Liver (tissue), 9 donors: ENCODE results near the gene HNRNPH3. TPM values are rescaled to one million over a fixed set of nuclear protein-coding genes. Genes with fewer than 3 reads are reported as not detected.

ENCODE experiments used
- DNase-seq: peaks from one replicate; pipeline ENCODE4 v3.0.0-alpha.2; 2017; ENCODE audit warnings: low spot score
- H3K27ac ChIP-seq, 2 donors: one replicate each; pipeline ENCODE4 v1.7.0; 2013; ENCODE audit warnings: inconsistent platforms in 2 of 2, low read length in 2 of 2, control low read depth in 1 of 2, low read depth in 1 of 2, mild to moderate bottlenecking in 1 of 2
- H3K27me3 ChIP-seq, 4 donors: one replicate each; pipeline versions ENCODE4 v1.6.1 to v1.7.0; 2013; ENCODE audit warnings: low read length in 3 of 4, inconsistent platforms in 1 of 4, mild to moderate bottlenecking in 1 of 4, moderate library complexity in 1 of 4; ENCODE audit not compliant: control insufficient read depth in 4 of 4, insufficient read depth in 4 of 4
- H3K36me3 ChIP-seq, 4 donors: one replicate each; pipeline versions ENCODE4 v1.6.1 to v1.7.0; 2013; ENCODE audit warnings: low read length in 3 of 4, mild to moderate bottlenecking in 3 of 4, low read depth in 1 of 4, moderate library complexity in 1 of 4; ENCODE audit not compliant: control insufficient read depth in 4 of 4, insufficient read depth in 3 of 4
- H3K4me1 ChIP-seq, 4 donors: one replicate each; pipeline versions ENCODE4 v1.6.1 to v1.7.0; 2013; ENCODE audit warnings: low read length in 3 of 4, mild to moderate bottlenecking in 3 of 4, moderate library complexity in 1 of 4; ENCODE audit not compliant: control insufficient read depth in 4 of 4, insufficient read depth in 4 of 4
- H3K4me3 ChIP-seq, 3 donors: one replicate each; pipeline versions ENCODE4 v1.6.1 to v1.7.0; 2013; ENCODE audit warnings: low read length in 3 of 3, control low read depth in 1 of 3, low read depth in 1 of 3, mild to moderate bottlenecking in 1 of 3
- H3K9ac ChIP-seq, 2 donors: one replicate each; pipeline ENCODE4 v1.7.0; 2013; ENCODE audit warnings: low read length in 2 of 2, mild to moderate bottlenecking in 2 of 2, moderate library complexity in 2 of 2, control low read depth in 1 of 2, low read depth in 1 of 2
- H3K9me3 ChIP-seq, 4 donors: one replicate each; pipeline versions ENCODE4 v1.6.1 to v1.7.0; 2013; ENCODE audit warnings: low read length in 3 of 4; ENCODE audit not compliant: control insufficient read depth in 4 of 4
- ATF3 ChIP-seq: IDR thresholded peaks from 2 replicates; pipeline ENCODE4 v1.6.1; 2016; ENCODE audit warnings: antibody characterized with exemption
- CTCF ChIP-seq: fragments of 150-350 bp; IDR thresholded peaks from 2 replicates; pipeline ENCODE4 v1.5.1; 2017; ENCODE audit warnings: improper control_type of control experiment, low read depth, low read length; ENCODE audit not compliant: missing input control
- EGR1 ChIP-seq, 2 donors: IDR thresholded peaks; 2 replicates each; pipeline ENCODE4 v1.6.1; 2016 to 2018; ENCODE audit warnings: antibody characterized with exemption in 2 of 2, low read depth in 2 of 2
- FOXA1 ChIP-seq: IDR thresholded peaks from 2 replicates; pipeline ENCODE4 v1.6.1; 2016; ENCODE audit warnings: antibody characterized with exemption
- FOXA2 ChIP-seq: IDR thresholded peaks from 2 replicates; pipeline ENCODE4 v1.6.1; 2016; ENCODE audit warnings: antibody characterized with exemption
- GABPA ChIP-seq, 2 donors: IDR thresholded peaks in 1 of 2; conservative IDR thresholded peaks in 1 of 2; 2 replicates each; pipeline ENCODE4 v1.6.1; 2016; ENCODE audit warnings: antibody characterized with exemption in 2 of 2, mild to moderate bottlenecking in 1 of 2, moderate library complexity in 1 of 2
- HNF4A ChIP-seq, 2 donors: conservative IDR thresholded peaks; 2 replicates each; pipeline ENCODE4 v1.6.1; 2016; ENCODE audit warnings: antibody characterized with exemption in 2 of 2, mild to moderate bottlenecking in 2 of 2
- HNF4G ChIP-seq: IDR thresholded peaks from 2 replicates; pipeline ENCODE4 v1.6.1; 2016; ENCODE audit warnings: antibody characterized with exemption
- JUND ChIP-seq, 2 donors: IDR thresholded peaks; 2 replicates each; pipeline ENCODE4 v1.6.1; 2016; ENCODE audit warnings: antibody characterized with exemption in 2 of 2
- MAX ChIP-seq: IDR thresholded peaks from 2 replicates; pipeline ENCODE4 v1.6.1; 2016; ENCODE audit warnings: antibody characterized with exemption
- NR2F2 ChIP-seq: IDR thresholded peaks from 2 replicates; pipeline ENCODE4 v1.6.1; 2016; ENCODE audit warnings: antibody characterized with exemption
- RAD21 ChIP-seq, 2 donors: IDR thresholded peaks; 2 replicates each; pipeline ENCODE4 v1.6.1; 2016; ENCODE audit warnings: antibody characterized with exemption in 2 of 2, mild to moderate bottlenecking in 2 of 2
- REST ChIP-seq: IDR thresholded peaks from 2 replicates; pipeline ENCODE4 v1.6.1; 2016; ENCODE audit warnings: antibody characterized with exemption, mild to moderate bottlenecking
- RXRA ChIP-seq, 2 donors: IDR thresholded peaks; 2 replicates each; pipeline ENCODE4 v1.6.1; 2017 to 2018; ENCODE audit warnings: antibody characterized with exemption in 2 of 2, mild to moderate bottlenecking in 1 of 2
- SP1 ChIP-seq: IDR thresholded peaks from 2 replicates; pipeline ENCODE4 v1.6.1; 2018; ENCODE audit warnings: antibody characterized with exemption, mild to moderate bottlenecking
- TAF1 ChIP-seq: conservative IDR thresholded peaks from 2 replicates; pipeline ENCODE4 v1.6.1; 2016; ENCODE audit warnings: antibody characterized with exemption, mild to moderate bottlenecking
- YY1 ChIP-seq: IDR thresholded peaks from 2 replicates; pipeline ENCODE4 v1.6.1; 2016; ENCODE audit warnings: antibody characterized with exemption, mild to moderate bottlenecking
- ZBTB33 ChIP-seq: IDR thresholded peaks from 2 replicates; pipeline ENCODE4 v1.6.1; 2016; ENCODE audit warnings: antibody characterized with exemption
- WGBS: extraction: QIAGEN DNeasy Blood & Tissue Kit; methylation state at CpG from one replicate; pipeline ENCODE4 v1.1.7; 2013; 5-methylcytosine and 5-hydroxymethylcytosine counted together
- polyA plus RNA-seq, 2 donors: library from polyadenylated mRNA; stranded (reverse) in 1 of 2; unstranded in 1 of 2; fragments of 200-250 nt in 1 of 2; fragments of >200 nt in 1 of 2; fragmentation: Nextera tagmentation in 1 of 2; extraction: Ambion mirVana in 1 of 2; gene quantifications; one replicate each; pipeline versions ENCODE4 v1.2.1 to v1.2.3, GENCODE V29; 2013 to 2015
- total RNA-seq, 2 donors: library from RNA; depleted of rRNA; stranded (reverse); fragments of >200 nt; gene quantifications; one replicate each; pipeline ENCODE4 v1.2.3, GENCODE V29; 2014
- donor health status: healthy.
- donor health status: healthy.
- donor health status: healthy.
- donor health status: healthy.
- donor health status: healthy.

Gene HNRNPH3
- total and polyA plus RNA-seq, 4 donors, result 18.2 to 38.4 (median 28.6) TPM

GRCh38 chr10:68303849-68304412 is 27.9 kb upstream of the HNRNPH3 start:
- Histone ChIP-seq H3K4me1 (peaks cover 8 to 40% (median 28%) of the 10 kb centered on the region in 4 donors), H3K4me3 (peak overlapping the region in 2 of 3 donors; percentile 18 to 32), H3K9ac (peak overlapping the region in 1 of 2 donors; percentile 42), H3K9me3 (no peaks in the 10 kb centered on the region), H3K36me3 (peaks cover 0 to 3% (median 0%) of the 10 kb centered on the region in 4 donors), H3K27ac (peak overlapping the region; percentile 22 to 65), H3K27me3 (no peaks in the 10 kb centered on the region)
- TF ChIP-seq NR2F2, result peak; percentile 89
- TF ChIP-seq RAD21 (IDR thresholded peaks at IDR 0.05), result peak; percentile 36 to 55
- TF ChIP-seq CTCF, result no peak
- TF ChIP-seq RXRA (IDR thresholded peaks at IDR 0.05), result peak; percentile 92 to 95
- TF ChIP-seq HNF4G, result peak; percentile 92
- peak; percentile 39 for TF ChIP-seq FOXA1
- TF ChIP-seq EGR1 (IDR thresholded peaks at IDR 0.05; ENCODE audit: low read depth in 2 of 2), result no peak
- peak; percentile 87 for TF ChIP-seq YY1
- TF ChIP-seq HNF4A (conservative IDR thresholded peaks at IDR 0.05), result peak; percentile 96 to 97
- peak; percentile 65 for TF ChIP-seq ZBTB33
- TF ChIP-seq FOXA2, result peak; percentile 56
- peak; percentile 64 for TF ChIP-seq TAF1
- peak; percentile 60 to 85 for TF ChIP-seq JUND (IDR thresholded peaks at IDR 0.05)
- no peak for TF ChIP-seq ATF3
- peak; percentile 70 for TF ChIP-seq REST
- TF ChIP-seq SP1, result peak; percentile 86
- TF ChIP-seq MAX, result peak; percentile 63
- no peak for TF ChIP-seq GABPA (IDR thresholded peaks at IDR 0.05 in 1 of 2, conservative IDR thresholded peaks at IDR 0.05 in 1 of 2)
- 29% methylated on average over 7 of the region's 7 CpGs for WGBS
- DNase-seq, result peak; percentile 45
